WTC11 (cell line): ENCODE measurements around the gene CDH13. TPM values are rescaled to one million over a fixed set of nuclear protein-coding genes. Genes with fewer than 3 reads are reported as not detected.
A peak's percentile ranks its signal among the peaks of the same experiment; 100 is the strongest.

Experiments
- ATAC-seq: fragments of 200-7000 bp; cut with Tn5 transposase; 2 replicates; pipeline ENCODE4 v1.10.0; 2021; ENCODE audit warnings: mild to moderate bottlenecking, moderate library complexity
- CTCF ChIA-PET: fragments of 300-600 bp; sonication (Branson Sonifier 250); formaldehyde crosslinking; loops from one replicate; lab custom pipeline; 2021; ENCODE audit warnings: antibody characterized with exemption; lab: Charles Lee
- POLR2A ChIA-PET: fragments of 350-600 bp; sonication (Branson Sonifier 250); formaldehyde crosslinking; loops from one replicate; lab custom pipeline; 2021; ENCODE audit warnings: antibody characterized with exemption; lab: Charles Lee
- DNase-seq: peaks from one replicate; pipeline ENCODE4 v3.0.0; 2021; ENCODE audit warnings: low spot score
- H3K27ac Mint-ChIP-seq: 2 replicates; pipeline ENCODE4 v1.8.0; 2021; ENCODE audit warnings: mixed read lengths
- H3K27me3 Mint-ChIP-seq: 2 replicates; pipeline ENCODE4 v1.8.0; 2021; ENCODE audit warnings: low read depth, mild to moderate bottlenecking, moderate library complexity, mixed read lengths
- H3K36me3 Mint-ChIP-seq: 2 replicates; pipeline ENCODE4 v1.8.0; 2021; ENCODE audit warnings: mixed read lengths
- H3K4me1 Mint-ChIP-seq: 2 replicates; pipeline ENCODE4 v1.8.0; 2022; ENCODE audit warnings: mixed read lengths
- H3K4me3 Mint-ChIP-seq: 2 replicates; pipeline ENCODE4 v1.8.0; 2021; ENCODE audit warnings: mild to moderate bottlenecking, moderate library complexity, mixed read lengths
- H3K9me3 Mint-ChIP-seq: 2 replicates; pipeline ENCODE4 v1.8.0; 2021; ENCODE audit warnings: mixed read lengths
- AR ChIP-seq: fragments of 250-450 bp; sonication (Bioruptor Pico); IDR thresholded peaks from 2 replicates; pipeline ENCODE4 v1.9.0; 2021; ENCODE audit warnings: mild to moderate bottlenecking
- ATF6 ChIP-seq: sonication (generic); formaldehyde crosslinking; IDR thresholded peaks from 2 replicates; pipeline ENCODE4 v1.8.1; 2023; ENCODE audit warnings: mild to moderate bottlenecking, missing genetic modification reagents
- CBFB ChIP-seq: sonication (generic); formaldehyde crosslinking; IDR thresholded peaks from 2 replicates; pipeline ENCODE4 v1.8.1; 2022; ENCODE audit warnings: mild to moderate bottlenecking, low read depth, missing genetic modification reagents
- CREM ChIP-seq: sonication (generic); formaldehyde crosslinking; IDR thresholded peaks from 2 replicates; pipeline ENCODE4 v1.8.1; 2022; ENCODE audit warnings: mild to moderate bottlenecking, missing genetic modification reagents, moderate library complexity
- ELF4 ChIP-seq: sonication (generic); formaldehyde crosslinking; IDR thresholded peaks from 2 replicates; pipeline ENCODE4 v1.8.1; 2022; ENCODE audit warnings: low read depth, mild to moderate bottlenecking, moderate library complexity, missing genetic modification reagents
- ETV6 ChIP-seq: sonication (generic); formaldehyde crosslinking; IDR thresholded peaks from 2 replicates; pipeline ENCODE4 v1.8.1; 2022; ENCODE audit warnings: mild to moderate bottlenecking, missing genetic modification reagents
- MLX ChIP-seq: sonication (generic); formaldehyde crosslinking; IDR thresholded peaks from 2 replicates; pipeline ENCODE4 v1.8.1; 2023; ENCODE audit warnings: mild to moderate bottlenecking, missing genetic modification reagents, moderate library complexity
- NFE2L1 ChIP-seq: sonication (generic); formaldehyde crosslinking; IDR thresholded peaks from 2 replicates; pipeline ENCODE4 v1.8.1; 2023; ENCODE audit warnings: missing genetic modification reagents
- NR2C2 ChIP-seq: sonication (generic); formaldehyde crosslinking; IDR thresholded peaks from 2 replicates; pipeline ENCODE4 v1.8.0; 2022; ENCODE audit warnings: mild to moderate bottlenecking, missing genetic modification reagents
- NR3C1 ChIP-seq: sonication (generic); formaldehyde crosslinking; conservative IDR thresholded peaks from 2 replicates; pipeline ENCODE4 v1.8.1; 2023; ENCODE audit warnings: low read depth, mild to moderate bottlenecking, missing genetic modification reagents
- PRRX2 ChIP-seq: fragments of 250-450 bp; sonication (Bioruptor Pico); IDR thresholded peaks from 2 replicates; pipeline ENCODE4 v1.8.0; 2021; ENCODE audit warnings: mild to moderate bottlenecking
- RORB ChIP-seq: fragments of 250-450 bp; sonication (Bioruptor Pico); IDR thresholded peaks from 2 replicates; pipeline ENCODE4 v1.9.0; 2021; ENCODE audit warnings: mild to moderate bottlenecking
- SMAD4 ChIP-seq: sonication (generic); formaldehyde crosslinking; IDR thresholded peaks from 2 replicates; pipeline ENCODE4 v1.8.0; 2022; ENCODE audit warnings: mild to moderate bottlenecking, missing genetic modification reagents
- SOX15 ChIP-seq: fragments of 250-450 bp; sonication (Bioruptor Pico); IDR thresholded peaks from 2 replicates; pipeline ENCODE4 v1.9.0; 2021; ENCODE audit warnings: mild to moderate bottlenecking
- TP53 ChIP-seq: sonication (generic); formaldehyde crosslinking; IDR thresholded peaks from 2 replicates; pipeline ENCODE4 v1.8.1; 2023; ENCODE audit warnings: mild to moderate bottlenecking, missing genetic modification reagents
- ZNF512 ChIP-seq: sonication (generic); formaldehyde crosslinking; IDR thresholded peaks from 2 replicates; pipeline ENCODE4 v1.8.1; 2022; ENCODE audit warnings: missing genetic modification reagents, borderline replicate concordance
- ZSCAN18 ChIP-seq: fragments of 250-450 bp; sonication (Bioruptor Pico); IDR thresholded peaks from 2 replicates; pipeline ENCODE4 v2.1.2; 2022; ENCODE audit warnings: mild to moderate bottlenecking, moderate library complexity
- total RNA-seq: library from RNA; stranded (reverse); gene quantifications from 3 replicates; pipeline ENCODE4 v1.2.3, GENCODE V29; 2021
- TF ChIP-seq, protein P1 (sequence below): sonication (generic); formaldehyde crosslinking; IDR thresholded peaks from 2 replicates; pipeline ENCODE4 v1.8.0; 2022; ENCODE audit warnings: mild to moderate bottlenecking, missing genetic modification reagents
- TF ChIP-seq, protein P2 (sequence below): sonication (generic); formaldehyde crosslinking; IDR thresholded peaks from 2 replicates; pipeline ENCODE4 v1.8.0; 2022; ENCODE audit warnings: mild to moderate bottlenecking, missing genetic modification reagents
- TF ChIP-seq, protein P3 (sequence below): sonication (generic); formaldehyde crosslinking; conservative IDR thresholded peaks from 2 replicates; pipeline ENCODE4 v1.8.1; 2022; ENCODE audit warnings: mild to moderate bottlenecking, missing genetic modification reagents

Gene CDH13
- total RNA-seq, 1 experiment from 2014 or later = 0.81 TPM

DNA sequence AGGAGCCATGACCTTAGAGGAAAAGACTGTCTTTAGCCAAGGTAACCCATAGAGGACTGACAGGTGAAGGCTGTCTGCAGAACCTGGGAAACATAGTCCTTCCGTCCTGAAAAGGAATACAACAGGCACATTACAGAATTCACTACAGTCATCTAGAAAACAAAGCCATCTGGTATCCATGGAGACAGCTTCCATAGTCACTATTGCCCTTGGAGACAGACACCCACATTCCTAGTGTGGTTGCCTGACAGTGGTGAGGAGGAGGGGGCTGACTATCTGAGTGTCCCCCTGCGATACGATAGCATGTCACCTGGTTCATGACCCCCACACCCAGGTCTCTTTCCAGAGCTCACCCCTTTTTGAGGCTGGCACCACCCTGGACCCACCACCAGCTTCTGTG lies 254.7 kb downstream of the CDH13 start:
- no peak overlapping the region for H3K4me3 Mint-ChIP-seq
- no peak for DNase-seq
- CTCF ChIA-PET = no interaction called here
- POLR2A ChIA-PET = no interaction called here
- no peaks in the 10 kb centered on the region for H3K27me3 Mint-ChIP-seq
- no peaks in the 10 kb centered on the region; the same call in 1 of the 2 replicates for H3K9me3 Mint-ChIP-seq
- H3K4me1 Mint-ChIP-seq = peaks cover 9% of the 10 kb centered on the region
- H3K27ac Mint-ChIP-seq = no peak overlapping the region
- TF ChIP-seq NFE2L1 (CRISPR knock-in tag) = no peak
- no peak for TF ChIP-seq RORB
- no peak for TF ChIP-seq PRRX2 (CRISPR knock-in tag)
- TF ChIP-seq, protein P1, sequence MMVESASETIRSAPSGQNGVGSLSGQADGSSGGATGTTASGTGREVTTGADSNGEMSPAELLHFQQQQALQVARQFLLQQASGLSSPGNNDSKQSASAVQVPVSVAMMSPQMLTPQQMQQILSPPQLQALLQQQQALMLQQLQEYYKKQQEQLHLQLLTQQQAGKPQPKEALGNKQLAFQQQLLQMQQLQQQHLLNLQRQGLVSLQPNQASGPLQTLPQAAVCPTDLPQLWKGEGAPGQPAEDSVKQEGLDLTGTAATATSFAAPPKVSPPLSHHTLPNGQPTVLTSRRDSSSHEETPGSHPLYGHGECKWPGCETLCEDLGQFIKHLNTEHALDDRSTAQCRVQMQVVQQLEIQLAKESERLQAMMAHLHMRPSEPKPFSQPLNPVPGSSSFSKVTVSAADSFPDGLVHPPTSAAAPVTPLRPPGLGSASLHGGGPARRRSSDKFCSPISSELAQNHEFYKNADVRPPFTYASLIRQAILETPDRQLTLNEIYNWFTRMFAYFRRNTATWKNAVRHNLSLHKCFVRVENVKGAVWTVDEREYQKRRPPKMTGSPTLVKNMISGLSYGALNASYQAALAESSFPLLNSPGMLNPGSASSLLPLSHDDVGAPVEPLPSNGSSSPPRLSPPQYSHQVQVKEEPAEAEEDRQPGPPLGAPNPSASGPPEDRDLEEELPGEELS (CRISPR knock-in tag) = no peak
- TF ChIP-seq NR2C2 (CRISPR knock-in tag) = no peak
- no peak for TF ChIP-seq CREM
- TF ChIP-seq SMAD4 (CRISPR knock-in tag) = no peak
- TF ChIP-seq, protein P2, sequence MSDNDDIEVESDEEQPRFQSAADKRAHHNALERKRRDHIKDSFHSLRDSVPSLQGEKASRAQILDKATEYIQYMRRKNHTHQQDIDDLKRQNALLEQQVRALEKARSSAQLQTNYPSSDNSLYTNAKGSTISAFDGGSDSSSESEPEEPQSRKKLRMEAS (CRISPR knock-in tag) = no peak
- TF ChIP-seq ETV6 (CRISPR knock-in tag) = no peak
- TF ChIP-seq ATF6 (CRISPR knock-in tag) = no peak
- no peak for TF ChIP-seq AR (CRISPR knock-in tag)
- TF ChIP-seq CBFB (CRISPR knock-in tag) = no peak
- TF ChIP-seq ELF4 (CRISPR knock-in tag) = no peak
- no peak for TF ChIP-seq NR3C1
- TF ChIP-seq ZNF512 (CRISPR knock-in tag) = no peak
- TF ChIP-seq SOX15 (CRISPR knock-in tag) = no peak
- H3K36me3 Mint-ChIP-seq = no peaks in the 10 kb centered on the region
- ATAC-seq = peak; percentile 30; the same call in 1 of the 2 replicates

GRCh38 chr16:82882226-82882625 lies 255.5 kb downstream of the CDH13 start:
- H3K9me3 Mint-ChIP-seq = no peaks in the 10 kb centered on the region; the same call in 1 of the 2 replicates
- DNase-seq (no peak), ATAC-seq (no peak)
- H3K4me1 Mint-ChIP-seq = peaks cover 14% of the 10 kb centered on the region
- no peaks in the 10 kb centered on the region for H3K27me3 Mint-ChIP-seq
- TF ChIP-seq, protein P3, sequence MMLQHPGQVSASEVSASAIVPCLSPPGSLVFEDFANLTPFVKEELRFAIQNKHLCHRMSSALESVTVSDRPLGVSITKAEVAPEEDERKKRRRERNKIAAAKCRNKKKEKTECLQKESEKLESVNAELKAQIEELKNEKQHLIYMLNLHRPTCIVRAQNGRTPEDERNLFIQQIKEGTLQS (CRISPR knock-in tag) = no peak
- TF ChIP-seq TP53 (CRISPR knock-in tag) = no peak
- no peak for TF ChIP-seq MLX (CRISPR knock-in tag)
- no peak for TF ChIP-seq ZSCAN18 (CRISPR knock-in tag)
- ChIA-PET POLR2A (no interaction called here), CTCF (no interaction called here)
- H3K4me3 Mint-ChIP-seq = no peak overlapping the region
- H3K27ac Mint-ChIP-seq = peak overlapping the region; percentile 33; the same call in 1 of the 2 replicates
- H3K36me3 Mint-ChIP-seq = no peaks in the 10 kb centered on the region
